Ureter (tissue), 1 donor: ENCODE measurements around the gene DELE1. TPM values are rescaled to one million over a fixed set of nuclear protein-coding genes. Genes with fewer than 3 reads are reported as not detected.
A peak's percentile ranks its signal among the peaks of the same experiment; 100 is the strongest.
"Not testable (repeated sequence)": the region's sequence is repeated elsewhere in the genome, so short reads cannot be mapped to it uniquely, and the experiment has no call there.

Source experiments
- DNase-seq: peaks from one replicate; pipeline ENCODE4 v3.0.0-alpha.2; 2020; ENCODE audit warnings: low spot score
- total RNA-seq: library from RNA; stranded (reverse); gene quantifications from one replicate; pipeline ENCODE4 v1.2.4, GENCODE V29; 2023
- donor health status: DM: yes; HTN: yes; CAD: no.

DELE1 gene
- total RNA-seq, 1 donor from 2014 or later, result 109 TPM

GRCh38 chr5:141922827-141923447 lies 734 bp upstream of the DELE1 start:
- not testable (repeated sequence) for DNase-seq

- no peak for DNase-seq
Observed at GRCh38 chr5:141926434-141926833, 2.8 kb downstream of the DELE1 start.

GRCh38 chr5:141928051-141928450 lies 4.4 kb downstream of the DELE1 start:
- DNase-seq, result no peak

GRCh38 chr5:141929398-141930058 lies 5.9 kb downstream of the DELE1 start:
- no peak for DNase-seq

GRCh38 chr5:141931694-141932093 lies 8.0 kb downstream of the DELE1 start:
- DNase-seq, result no peak

- DNase-seq, result no peak
Observed at GRCh38 chr5:141933151-141933550, 9.5 kb downstream of the DELE1 start.

- no peak for DNase-seq
Observed at GRCh38 chr5:141934099-141934844, 10.6 kb downstream of the DELE1 start.

- DNase-seq, result peak; percentile 60
Observed at GRCh38 chr5:141935538-141935937, 11.9 kb downstream of the DELE1 start.

- no peak for DNase-seq
Observed at GRCh38 chr5:141940695-141941271, 17.1 kb downstream of the DELE1 start.

- DNase-seq, result no peak
Observed at GRCh38 chr5:141941307-141941706, 17.6 kb downstream of the DELE1 start.

GRCh38 chr5:141941779-141942178 lies 18.1 kb downstream of the DELE1 start:
- no peak for DNase-seq

GRCh38 chr5:141942185-141942857 lies 18.6 kb downstream of the DELE1 start:
- no peak for DNase-seq

- DNase-seq, result no peak
Observed at GRCh38 chr5:141944076-141944475, 20.4 kb downstream of the DELE1 start.

- DNase-seq, result no peak
Observed at GRCh38 chr5:141945511-141946051, 21.9 kb downstream of the DELE1 start.

- DNase-seq, result no peak
Observed at GRCh38 chr5:141947316-141947715, 23.6 kb downstream of the DELE1 start.

- no peak for DNase-seq
Observed at GRCh38 chr5:141948812-141949211, 25.1 kb downstream of the DELE1 start.

GRCh38 chr5:141949511-141949910 lies 25.8 kb downstream of the DELE1 start:
- no peak for DNase-seq

GRCh38 chr5:141950207-141951005 lies 26.7 kb downstream of the DELE1 start:
- no peak for DNase-seq

GRCh38 chr5:141951332-141951781 lies 27.7 kb downstream of the DELE1 start:
- no peak for DNase-seq

GRCh38 chr5:141952020-141952419 lies 28.3 kb downstream of the DELE1 start:
- no peak for DNase-seq

- DNase-seq, result no peak
Observed at GRCh38 chr5:141954194-141954593, 30.5 kb downstream of the DELE1 start.
